Suprapubic skin (tissue), 3 donors: Measurements from ENCODE around the gene MMAB.

Source experiments
- CTCF ChIP-seq, 2 donors: fragments of 200-600 bp in 1 of 2; fragments of 450-650 bp in 1 of 2; sonication (generic) in 1 of 2; IDR thresholded peaks; one replicate each; pipeline ENCODE4 v1.5.1; 2016 to 2019; ENCODE audit warnings: antibody characterized with exemption in 2 of 2, mild to moderate bottlenecking in 1 of 2, moderate library complexity in 1 of 2
- POLR2A ChIP-seq, 2 donors: fragments of 450-650 bp; IDR thresholded peaks; one replicate each; pipeline ENCODE4 v1.6.1; 2017; ENCODE audit warnings: antibody characterized with exemption in 2 of 2, mild to moderate bottlenecking in 2 of 2, moderate library complexity in 2 of 2

GRCh38 chr12:109618082-109618481 is 44.8 kb upstream of the MMAB start:
- TF ChIP-seq POLR2A (IDR thresholded peaks at IDR 0.05): no peak
- TF ChIP-seq CTCF (IDR thresholded peaks at IDR 0.05): no peak
